Esophagus squamous epithelium (tissue), 4 donors: ENCODE measurements around the gene RBL1.

Source experiments
- POLR2A ChIP-seq, 4 donors: fragments of 450-650 bp; IDR thresholded peaks; one replicate each; pipeline ENCODE4 v1.6.1; 2017; ENCODE audit warnings: antibody characterized with exemption in 4 of 4, mild to moderate bottlenecking in 4 of 4, moderate library complexity in 3 of 4
- TF ChIP-seq, protein P1 (sequence below), 6 experiments: fragments of 450-650 bp in 4 of 6; fragments of 200-600 bp in 2 of 6; sonication (generic) in 2 of 6; IDR thresholded peaks; one replicate each; pipeline ENCODE4 v1.5.1; 2016 to 2019; ENCODE audit warnings: antibody characterized with exemption in 6 of 6, mild to moderate bottlenecking in 4 of 6, moderate library complexity in 4 of 6

DNA sequence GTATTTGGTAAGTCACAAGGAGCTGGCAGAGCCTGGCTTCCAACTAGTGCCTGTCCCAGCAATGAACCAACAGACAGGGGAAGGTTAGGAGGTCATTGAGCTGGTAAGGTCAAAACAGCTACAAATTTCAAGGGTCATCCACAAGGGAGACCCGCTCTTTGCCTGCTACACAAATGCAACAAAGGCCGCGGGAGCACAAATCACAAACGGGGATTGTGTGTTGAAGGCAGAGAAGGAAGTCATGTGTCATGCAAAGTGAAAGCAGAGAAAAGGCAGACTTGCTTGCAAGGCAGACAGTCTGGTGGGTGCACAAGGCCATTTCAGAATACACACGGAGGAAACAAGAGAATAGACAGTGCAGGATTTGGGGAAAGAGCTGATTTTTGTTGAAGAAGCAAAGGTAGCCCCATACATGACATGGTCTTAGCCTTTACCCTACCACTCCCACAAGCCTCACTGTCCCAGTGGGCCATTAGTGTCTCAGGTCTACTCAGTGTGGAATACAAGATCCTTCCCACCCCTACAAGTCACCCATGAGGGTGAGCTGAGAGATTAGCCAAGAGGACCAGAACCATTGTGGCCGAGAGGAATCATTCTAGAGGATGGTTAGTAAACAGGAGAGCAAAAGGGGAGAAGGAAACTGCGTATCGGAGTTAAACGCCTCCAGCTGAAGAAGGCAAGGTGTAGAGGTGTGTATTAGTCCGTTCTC, 126.2 kb downstream of the RBL1 start:
- TF ChIP-seq, protein P1, sequence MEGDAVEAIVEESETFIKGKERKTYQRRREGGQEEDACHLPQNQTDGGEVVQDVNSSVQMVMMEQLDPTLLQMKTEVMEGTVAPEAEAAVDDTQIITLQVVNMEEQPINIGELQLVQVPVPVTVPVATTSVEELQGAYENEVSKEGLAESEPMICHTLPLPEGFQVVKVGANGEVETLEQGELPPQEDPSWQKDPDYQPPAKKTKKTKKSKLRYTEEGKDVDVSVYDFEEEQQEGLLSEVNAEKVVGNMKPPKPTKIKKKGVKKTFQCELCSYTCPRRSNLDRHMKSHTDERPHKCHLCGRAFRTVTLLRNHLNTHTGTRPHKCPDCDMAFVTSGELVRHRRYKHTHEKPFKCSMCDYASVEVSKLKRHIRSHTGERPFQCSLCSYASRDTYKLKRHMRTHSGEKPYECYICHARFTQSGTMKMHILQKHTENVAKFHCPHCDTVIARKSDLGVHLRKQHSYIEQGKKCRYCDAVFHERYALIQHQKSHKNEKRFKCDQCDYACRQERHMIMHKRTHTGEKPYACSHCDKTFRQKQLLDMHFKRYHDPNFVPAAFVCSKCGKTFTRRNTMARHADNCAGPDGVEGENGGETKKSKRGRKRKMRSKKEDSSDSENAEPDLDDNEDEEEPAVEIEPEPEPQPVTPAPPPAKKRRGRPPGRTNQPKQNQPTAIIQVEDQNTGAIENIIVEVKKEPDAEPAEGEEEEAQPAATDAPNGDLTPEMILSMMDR (IDR thresholded peaks at IDR 0.05): no peak
- TF ChIP-seq POLR2A (IDR thresholded peaks at IDR 0.05): peak in 1 of 4 donors; percentile 6
